ENCODE data around the gene PIP4K2A. TPM values are rescaled to one million over a fixed set of nuclear protein-coding genes. Genes with fewer than 3 reads are reported as not detected.
"Not testable (repeated sequence)": the region's sequence is repeated elsewhere in the genome, so short reads cannot be mapped to it uniquely, and the experiment has no call there.

Gene PIP4K2A
- total RNA-seq, 2 donors from 2014 or later: 87.7 to 137 TPM

DNA sequence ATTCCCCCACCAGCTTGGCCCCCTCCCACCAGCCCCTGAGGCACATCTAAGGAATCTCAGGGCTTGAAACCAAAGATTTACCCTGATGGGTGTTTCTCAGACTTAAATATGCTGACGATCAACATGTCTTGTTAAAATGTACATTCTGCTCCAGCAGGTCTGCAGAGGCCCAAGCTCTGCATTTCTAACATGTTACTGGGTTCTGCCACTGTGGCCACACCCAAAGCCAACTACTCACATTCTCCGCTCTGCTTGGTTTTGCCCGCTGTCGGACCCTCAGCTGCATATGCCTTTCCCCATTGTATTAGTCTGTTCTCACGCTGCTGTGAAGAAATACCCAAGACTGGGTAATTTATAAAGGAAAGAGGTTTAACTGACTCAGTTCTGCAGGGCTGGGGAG is 8.9 kb downstream of the PIP4K2A start:
- no peak for ATAC-seq
- H3K27ac Mint-ChIP-seq: peak overlapping the region in 1 of 2 donors; percentile 19
- H3K36me3 Mint-ChIP-seq: peaks cover 0 to 81% of the 10 kb centered on the region in 2 donors
- H3K9me3 Mint-ChIP-seq: peaks cover 0 to 19% of the 10 kb centered on the region in 2 donors
- no peak for DNase-seq (ENCODE audit: low spot score in 2 of 2)

DNA sequence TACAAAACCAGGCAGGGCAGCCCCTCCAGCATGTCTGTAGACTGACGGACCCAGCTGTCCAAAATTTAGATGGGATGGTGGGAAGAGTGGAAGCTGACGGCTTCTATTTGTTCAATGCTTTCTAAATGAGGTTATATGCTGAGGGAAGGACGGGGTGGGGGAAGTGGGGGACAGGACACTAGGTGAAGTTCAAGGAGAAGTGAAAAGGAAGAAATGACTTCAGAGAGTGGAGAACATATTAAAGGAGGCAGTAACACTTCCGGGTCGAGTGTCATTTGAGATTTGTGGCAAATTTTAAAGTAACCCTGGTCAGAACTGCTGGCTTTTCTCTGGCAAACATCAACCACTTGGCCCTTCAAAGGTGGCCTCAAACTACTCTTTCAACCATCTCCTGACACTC is 9.4 kb downstream of the PIP4K2A start:
- Mint-ChIP-seq H3K36me3 (peaks cover 0 to 80% of the 10 kb centered on the region in 2 donors), H3K27ac (peak overlapping the region in 1 of 2 donors; percentile 46), H3K9me3 (peaks cover 0 to 19% of the 10 kb centered on the region in 2 donors)
- ATAC-seq (no peak), DNase-seq (ENCODE audit: low spot score in 2 of 2) (no peak)

DNA sequence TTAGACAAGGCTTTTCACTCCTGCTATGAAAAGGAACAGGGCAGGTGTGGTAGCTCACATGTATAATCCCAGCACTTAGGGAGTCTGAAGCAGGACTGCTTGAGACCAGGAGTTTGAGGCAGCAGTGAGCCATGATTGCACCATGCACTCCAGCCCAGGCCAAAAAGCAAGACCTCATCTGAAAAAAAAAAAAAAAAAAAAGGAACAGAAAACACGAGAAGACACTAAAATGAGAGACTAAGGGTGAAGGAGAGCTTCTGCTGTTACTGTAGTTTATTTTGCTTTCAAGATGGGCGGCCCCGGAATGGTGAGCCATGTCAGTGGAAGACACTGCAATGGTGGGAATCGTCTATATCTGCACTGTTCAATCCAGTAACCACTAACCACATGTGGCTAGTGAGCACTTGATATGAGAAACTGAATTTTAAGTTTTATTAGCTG is 9.9 kb downstream of the PIP4K2A start:
- DNase-seq (ENCODE audit: low spot score in 2 of 2): no peak
- Mint-ChIP-seq H3K36me3 (peaks cover 0 to 75% of the 10 kb centered on the region in 2 donors), H3K9me3 (peaks cover 0 to 19% of the 10 kb centered on the region in 2 donors), H3K27ac (peak overlapping the region in 1 of 2 donors; percentile 20)
- no peak for ATAC-seq

DNA sequence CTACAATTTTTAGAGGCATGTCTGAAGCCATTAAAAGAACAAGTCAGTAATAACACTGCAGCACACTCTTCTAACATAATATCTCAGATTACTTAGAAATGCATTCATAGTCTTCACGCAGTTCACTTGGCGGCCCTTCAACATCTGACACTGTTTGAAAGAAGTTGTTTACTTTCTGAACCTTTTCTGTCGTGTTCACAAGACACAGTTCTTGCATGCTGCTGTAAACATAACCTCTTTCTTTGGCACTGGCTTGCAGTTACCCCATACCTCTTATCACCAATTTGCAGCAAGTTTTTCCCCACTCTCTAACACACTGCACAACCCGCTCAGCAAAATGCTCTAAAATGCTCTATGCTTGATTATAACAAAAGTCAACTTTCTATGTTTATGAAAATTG is 12.0 kb downstream of the PIP4K2A start:
- Mint-ChIP-seq H3K36me3 (peaks cover 0 to 54% of the 10 kb centered on the region in 2 donors), H3K9me3 (peaks cover 0 to 13% of the 10 kb centered on the region in 2 donors), H3K27ac (no peak overlapping the region)

DNA sequence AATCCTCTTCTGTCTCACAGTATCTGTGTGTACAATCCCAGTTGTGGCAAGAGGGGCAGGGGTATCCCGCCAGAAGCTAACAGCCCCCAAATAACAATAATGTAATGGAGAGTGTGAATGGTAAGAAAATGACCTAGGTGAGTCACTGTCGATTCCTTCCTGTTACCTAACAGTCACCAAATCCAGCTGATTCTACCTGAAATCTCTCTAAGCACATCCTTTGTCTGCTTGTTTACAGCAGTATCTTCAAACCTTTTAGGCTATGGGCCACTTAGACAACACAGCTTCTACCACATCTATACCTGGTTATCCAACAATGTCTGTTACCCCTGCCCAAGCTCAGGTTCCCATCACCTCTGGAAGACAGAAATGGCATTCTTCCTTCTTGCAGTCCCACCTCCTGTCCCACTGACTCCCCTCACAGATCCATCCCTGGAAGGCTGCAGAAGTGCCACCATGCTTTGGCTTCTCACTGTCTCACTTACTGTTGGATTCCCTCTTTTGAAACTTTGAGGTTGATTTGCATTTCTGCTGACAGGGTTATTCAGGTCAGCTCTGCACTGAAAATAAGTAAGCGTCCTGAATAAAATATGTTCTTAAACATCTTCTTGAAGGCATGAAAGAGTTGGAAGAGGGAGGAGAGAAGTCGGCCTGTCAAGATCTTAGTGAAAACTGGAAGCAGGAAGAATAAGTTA is 13.1 kb downstream of the PIP4K2A start:
- Mint-ChIP-seq H3K9me3 (peaks cover 0 to 10% of the 10 kb centered on the region in 2 donors), H3K36me3 (peaks cover 0 to 46% of the 10 kb centered on the region in 2 donors), H3K27ac (peak overlapping the region; percentile 38 to 90)
- peak in 1 of 2 donors; percentile 52 for ATAC-seq
- DNase-seq (ENCODE audit: low spot score in 2 of 2): no peak

More for the DNA sequence above, 12.0 kb downstream of the PIP4K2A start:
- ATAC-seq (no peak), DNase-seq (ENCODE audit: low spot score in 2 of 2) (no peak)

DNA sequence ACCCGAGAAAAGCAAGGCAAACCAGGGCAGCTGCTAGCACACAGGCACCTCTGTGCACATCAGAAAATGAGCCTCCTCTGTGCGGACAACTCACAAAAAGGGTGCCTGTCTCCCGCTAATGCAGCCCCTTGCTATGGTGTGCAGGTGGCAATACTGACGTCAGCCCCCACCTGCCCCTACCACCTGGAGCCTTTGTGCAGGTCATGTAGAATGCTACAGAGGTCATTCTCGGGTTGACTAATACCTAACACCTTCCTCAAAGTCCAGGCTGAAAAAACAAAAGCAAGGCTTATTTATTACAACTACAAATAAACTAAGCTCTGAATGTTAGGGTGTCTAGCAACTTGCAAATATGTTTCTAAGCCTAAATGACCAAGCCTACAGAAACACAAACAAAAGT is 13.9 kb downstream of the PIP4K2A start:
- peaks cover 0 to 39% of the 10 kb centered on the region in 2 donors for H3K36me3 Mint-ChIP-seq
- H3K9me3 Mint-ChIP-seq: peaks cover 0 to 6% of the 10 kb centered on the region in 2 donors
- ATAC-seq (no peak), DNase-seq (ENCODE audit: low spot score in 2 of 2) (no peak)
- H3K27ac Mint-ChIP-seq: no peak overlapping the region

DNA sequence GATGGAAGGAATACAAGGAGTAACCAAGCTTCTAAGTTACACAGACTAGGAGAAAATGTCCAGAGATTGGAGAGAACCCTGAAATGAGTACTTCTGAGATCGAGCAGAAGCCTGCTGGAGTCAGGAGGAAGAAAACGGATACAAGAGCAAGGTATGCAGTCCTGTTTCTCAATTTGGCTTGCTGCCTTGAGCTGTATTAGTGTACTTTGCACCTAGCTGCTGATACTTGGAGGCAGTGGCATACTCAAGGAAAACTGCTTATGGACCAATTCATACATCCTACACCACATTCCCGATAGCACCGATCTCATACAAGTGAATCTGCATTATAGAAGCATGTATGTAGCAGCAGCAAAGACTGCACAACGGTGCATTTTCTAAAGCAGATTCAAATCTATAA is 14.4 kb downstream of the PIP4K2A start:
- no peak for ATAC-seq
- no peak for DNase-seq (ENCODE audit: low spot score in 2 of 2)
- H3K36me3 Mint-ChIP-seq: peaks cover 0 to 39% of the 10 kb centered on the region in 2 donors
- H3K27ac Mint-ChIP-seq: no peak overlapping the region
- peaks cover 0 to 6% of the 10 kb centered on the region in 2 donors for H3K9me3 Mint-ChIP-seq

DNA sequence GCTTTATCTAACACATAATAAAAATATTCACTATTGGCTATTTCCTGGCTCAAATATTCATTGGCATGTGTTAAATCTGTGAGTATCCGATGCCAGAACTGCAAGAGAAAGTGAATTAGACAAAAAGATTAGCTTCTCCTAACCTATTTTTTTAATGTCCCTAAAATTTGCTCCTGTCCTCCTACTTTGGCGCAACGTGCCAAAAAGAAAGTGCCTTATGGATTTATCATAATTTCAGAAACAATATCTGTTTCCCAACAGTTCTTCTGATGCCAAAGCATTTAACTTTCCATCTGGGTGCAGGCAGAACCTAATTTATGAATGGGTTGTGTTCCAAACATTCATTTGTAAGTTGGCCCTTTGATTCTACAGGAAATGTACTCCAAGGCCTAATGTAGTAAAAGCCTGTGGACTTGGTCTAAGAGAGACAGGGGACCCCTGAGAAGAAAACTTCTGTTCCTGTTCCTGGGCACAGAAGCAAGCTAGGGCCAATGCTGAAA is 15.4 kb downstream of the PIP4K2A start:
- Mint-ChIP-seq H3K36me3 (peaks cover 0 to 30% of the 10 kb centered on the region in 2 donors), H3K27ac (no peak overlapping the region), H3K9me3 (peaks cover 0 to 6% of the 10 kb centered on the region in 2 donors)
- ATAC-seq (no peak), DNase-seq (ENCODE audit: low spot score in 2 of 2) (no peak)

DNA sequence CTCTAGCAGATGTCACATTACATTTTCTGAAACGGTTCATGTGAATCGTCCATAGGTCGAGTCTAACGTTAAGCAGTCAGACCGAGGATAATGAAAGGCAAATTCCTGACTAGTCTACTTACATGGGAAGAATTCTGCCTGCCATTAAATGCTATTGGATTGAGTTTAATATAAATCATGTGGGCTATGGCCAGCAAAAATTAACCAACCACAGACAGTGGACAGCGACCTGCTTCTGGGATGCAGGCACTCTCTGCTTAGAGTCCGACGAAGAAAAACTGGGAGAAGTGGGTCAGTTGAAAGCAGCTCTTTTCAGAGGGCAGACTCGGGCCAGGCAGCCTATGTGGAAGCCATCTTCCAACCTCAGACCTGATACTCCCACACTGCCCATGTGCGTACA is 16.6 kb downstream of the PIP4K2A start:
- H3K36me3 Mint-ChIP-seq: peaks cover 0 to 24% of the 10 kb centered on the region in 2 donors

DNA sequence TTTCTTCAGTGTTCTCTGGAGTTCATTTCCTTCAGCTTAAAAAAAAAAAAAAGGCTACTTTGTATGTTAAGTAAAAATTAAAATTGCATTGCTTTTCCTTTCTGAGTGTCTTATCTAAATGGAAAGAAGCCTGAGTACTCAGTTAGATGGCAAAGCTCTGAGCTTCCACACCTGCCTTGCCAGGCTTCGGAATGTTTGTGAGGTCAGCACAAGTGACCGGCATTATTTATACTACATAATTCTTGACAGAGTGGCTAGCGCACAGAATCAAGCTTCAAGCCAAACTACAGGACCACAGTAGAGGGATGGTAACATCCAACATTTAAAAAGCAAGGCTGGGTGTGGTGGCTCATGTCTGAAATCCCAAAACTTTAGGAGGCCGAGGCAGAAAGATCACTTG is 17.3 kb downstream of the PIP4K2A start:
- no peak for DNase-seq (ENCODE audit: low spot score in 2 of 2)
- ATAC-seq: no peak
- no peak overlapping the region for H3K27ac Mint-ChIP-seq
- H3K36me3 Mint-ChIP-seq: peaks cover 0 to 24% of the 10 kb centered on the region in 2 donors
- H3K9me3 Mint-ChIP-seq: no peaks in the 10 kb centered on the region

More for the DNA sequence above, 16.6 kb downstream of the PIP4K2A start:
- no peak overlapping the region for H3K27ac Mint-ChIP-seq
- peaks cover 0 to 6% of the 10 kb centered on the region in 2 donors for H3K9me3 Mint-ChIP-seq
- no peak for DNase-seq (ENCODE audit: low spot score in 2 of 2)
- no peak for ATAC-seq

DNA sequence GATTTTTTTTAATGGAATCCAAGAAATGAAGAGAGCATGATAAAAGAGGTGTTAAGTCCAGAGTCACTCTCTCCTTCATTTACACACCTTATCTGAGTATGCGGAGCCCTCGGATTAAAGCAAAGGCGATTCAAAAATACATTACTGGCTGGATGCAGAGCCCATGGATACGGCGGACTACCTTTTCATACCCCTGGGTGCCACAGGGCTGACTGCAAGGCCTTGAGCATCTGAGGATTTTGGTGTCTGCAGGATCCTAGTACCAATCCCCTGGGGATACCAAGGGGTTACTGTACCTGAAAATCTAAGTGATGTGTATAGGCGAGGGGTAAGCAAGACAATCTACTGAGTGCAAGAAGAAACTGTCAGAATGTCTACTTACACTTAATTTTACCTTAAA is 20.5 kb downstream of the PIP4K2A start:
- H3K36me3 Mint-ChIP-seq: peaks cover 0 to 20% of the 10 kb centered on the region in 2 donors
- DNase-seq (ENCODE audit: low spot score in 2 of 2): no peak
- peak; percentile 3 to 43 for ATAC-seq
- no peaks in the 10 kb centered on the region for H3K9me3 Mint-ChIP-seq
- peak overlapping the region; percentile 82 to 97 for H3K27ac Mint-ChIP-seq

DNA sequence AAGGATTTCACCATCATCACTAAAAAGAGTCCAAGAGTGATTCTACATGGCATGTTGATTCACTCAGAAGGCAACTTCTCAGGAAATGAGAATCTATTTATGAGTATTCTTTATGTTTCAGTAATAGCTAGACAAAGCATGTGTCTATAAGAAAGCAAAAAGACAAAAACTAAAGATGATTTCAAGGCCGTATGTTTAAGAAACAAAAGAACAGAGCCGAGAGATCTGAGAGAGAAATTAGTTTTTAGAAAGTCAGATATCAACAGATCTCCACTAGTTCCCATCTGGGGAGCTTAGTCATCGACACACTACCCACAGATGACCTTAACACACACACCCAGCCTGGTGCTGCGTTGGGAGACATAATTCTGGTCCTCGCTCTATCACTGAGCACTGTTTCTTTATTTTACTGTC is 21.0 kb downstream of the PIP4K2A start:
- peak overlapping the region; percentile 82 to 97 for H3K27ac Mint-ChIP-seq
- no peaks in the 10 kb centered on the region for H3K9me3 Mint-ChIP-seq
- DNase-seq (ENCODE audit: low spot score in 2 of 2) (no peak), ATAC-seq (peak; percentile 88 to 96)
- peaks cover 0 to 21% of the 10 kb centered on the region in 2 donors for H3K36me3 Mint-ChIP-seq

DNA sequence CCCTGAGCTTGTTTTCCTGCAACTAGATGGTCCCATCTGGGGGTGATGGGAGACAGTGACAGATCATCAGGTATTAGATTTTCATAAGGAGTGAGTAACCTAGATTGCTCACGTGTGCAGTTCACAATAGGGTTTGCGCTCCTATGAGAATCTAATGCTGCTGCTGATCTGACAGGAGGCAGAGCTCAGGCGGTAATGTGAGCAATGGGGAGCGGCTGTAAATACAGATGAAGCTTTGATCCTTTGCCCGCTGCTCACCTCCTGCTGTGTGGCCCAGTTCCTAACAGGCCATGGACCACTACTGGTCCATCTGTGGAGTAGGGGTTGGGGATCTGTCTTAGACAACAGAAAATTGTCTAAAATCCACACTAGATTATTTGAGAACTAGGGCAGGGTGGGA is 22.3 kb downstream of the PIP4K2A start:
- H3K9me3 Mint-ChIP-seq; ATAC-seq; DNase-seq (ENCODE audit: low spot score in 2 of 2): not testable (repeated sequence)
- Mint-ChIP-seq H3K36me3 (peaks cover 0 to 21% of the 10 kb centered on the region in 2 donors), H3K27ac (peak overlapping the region in 1 of 2 donors; percentile 55)

DNA sequence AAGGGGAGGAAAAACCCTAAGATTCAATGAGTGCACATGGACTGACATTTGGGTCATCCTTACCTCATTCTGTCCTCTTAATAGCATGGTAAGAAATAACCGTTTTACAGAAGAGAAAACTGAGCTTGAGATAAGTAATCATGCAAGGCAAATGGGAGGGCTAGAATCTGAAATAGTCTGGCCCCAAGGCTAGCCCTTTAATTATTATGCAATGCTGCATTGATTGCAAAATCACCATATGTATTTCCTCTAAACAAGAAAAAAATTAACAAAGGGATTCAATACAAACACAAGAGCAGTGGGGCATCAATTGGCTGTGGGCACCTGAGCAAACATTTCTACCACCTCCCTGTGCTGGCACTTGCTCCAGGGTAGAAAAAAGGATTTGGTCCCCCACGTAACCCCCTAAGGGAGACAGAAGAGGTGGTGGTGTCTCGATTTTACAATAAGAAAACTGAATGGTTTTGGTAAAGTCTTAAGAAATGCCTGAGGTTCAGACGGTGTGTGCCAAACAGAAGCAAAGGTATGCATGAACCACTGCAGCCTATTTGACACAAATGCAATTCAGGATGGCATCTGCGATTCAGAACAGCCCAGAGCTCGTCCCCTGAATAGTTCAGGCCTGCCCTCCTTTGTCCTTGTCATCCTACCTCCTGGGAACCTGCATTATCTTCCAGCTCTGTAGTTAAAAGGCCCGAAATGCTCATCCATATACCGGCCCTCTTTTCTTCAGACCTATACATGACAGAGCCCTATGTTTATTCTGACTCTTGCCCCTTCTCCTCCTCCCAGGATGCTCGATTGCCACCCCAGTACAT is 23.6 kb downstream of the PIP4K2A start:
- no peak for ATAC-seq
- peaks cover 0 to 21% of the 10 kb centered on the region in 2 donors for H3K36me3 Mint-ChIP-seq

DNA sequence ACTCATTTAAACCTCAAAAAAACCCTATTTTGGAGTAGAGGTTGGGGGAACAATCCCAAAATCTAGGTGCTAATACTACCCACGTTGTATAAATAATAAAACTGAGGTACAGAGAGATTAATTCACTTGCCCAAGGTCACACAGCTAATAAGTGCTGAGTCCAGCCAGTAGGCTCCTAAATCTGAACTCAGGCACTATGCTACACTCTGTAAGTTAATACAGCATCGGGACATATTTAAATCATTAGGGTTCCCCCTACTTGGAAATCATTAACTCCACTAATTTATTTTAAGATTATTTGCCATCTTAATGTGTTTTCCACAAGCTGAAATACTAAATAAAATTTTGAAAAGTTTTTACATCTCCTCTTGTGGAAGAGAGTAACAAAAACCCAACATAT is 24.2 kb downstream of the PIP4K2A start:
- ATAC-seq: no peak
- Mint-ChIP-seq H3K36me3 (peaks cover 0 to 21% of the 10 kb centered on the region in 2 donors), H3K9me3 (no peaks in the 10 kb centered on the region), H3K27ac (no peak overlapping the region)
- DNase-seq (ENCODE audit: low spot score in 2 of 2): no peak

More for the DNA sequence above, 23.6 kb downstream of the PIP4K2A start:
- Mint-ChIP-seq H3K9me3 (no peaks in the 10 kb centered on the region), H3K27ac (peak overlapping the region; percentile 24 to 27)
- DNase-seq (ENCODE audit: low spot score in 2 of 2): no peak

DNA sequence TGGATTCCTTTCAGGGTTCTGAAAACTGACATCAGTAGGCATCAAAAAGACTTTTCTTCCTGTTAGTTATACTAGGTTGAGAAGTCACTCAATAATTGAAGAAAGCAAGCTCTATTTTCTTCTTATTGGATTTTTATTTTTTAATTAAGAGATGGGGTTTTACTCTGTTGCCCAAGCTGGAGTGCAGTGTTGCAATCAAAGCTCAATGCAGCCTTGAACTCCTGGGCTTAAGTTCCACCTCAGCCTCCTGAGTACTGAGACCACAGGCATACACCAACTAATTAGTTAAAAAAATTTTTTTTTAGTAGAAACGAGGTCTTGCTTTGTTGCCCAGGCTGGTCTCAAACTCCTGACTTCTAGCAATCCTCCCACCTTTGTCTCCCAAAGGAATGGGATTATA is 28.0 kb downstream of the PIP4K2A start:
- Mint-ChIP-seq H3K27ac (no peak overlapping the region), H3K9me3 (no peaks in the 10 kb centered on the region)

DNA sequence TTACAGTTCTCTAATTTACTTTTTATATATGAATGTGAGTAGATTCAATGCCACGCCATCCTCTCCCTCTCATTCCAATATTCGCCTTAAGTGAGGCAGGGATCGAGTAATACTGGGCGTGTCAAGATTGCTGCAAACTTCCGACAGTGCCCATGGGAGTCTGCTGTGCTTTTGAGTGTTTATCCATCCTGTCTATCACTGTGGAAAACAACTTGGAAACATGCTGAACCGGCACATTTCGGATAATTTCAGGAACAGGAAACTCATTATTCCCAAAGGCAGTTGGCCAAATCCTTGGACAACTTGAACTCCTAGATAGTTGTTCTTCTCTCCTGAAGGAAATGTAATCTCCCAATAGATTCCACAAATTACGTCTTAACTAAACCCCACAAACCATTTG is 28.5 kb downstream of the PIP4K2A start:
- Mint-ChIP-seq H3K9me3 (no peaks in the 10 kb centered on the region), H3K27ac (no peak overlapping the region), H3K36me3 (peaks cover 0 to 7% of the 10 kb centered on the region in 2 donors)
- DNase-seq (ENCODE audit: low spot score in 2 of 2) (no peak), ATAC-seq (no peak)

More for the DNA sequence above, 28.0 kb downstream of the PIP4K2A start:
- H3K36me3 Mint-ChIP-seq: peaks cover 0 to 7% of the 10 kb centered on the region in 2 donors
- no peak for ATAC-seq
- no peak for DNase-seq (ENCODE audit: low spot score in 2 of 2)

All from activated naive CD4-positive, alpha-beta T cell treated with anti-CD3 and anti-CD28 coated beads, Interleukin-2, amount 50 U/mL, for 72 hours (primary cell).